CD4-positive, alpha-beta T cell treated with Interleukin-10 for 1 hour (primary cell): Measurements from ENCODE around the gene CCR9.

Source experiments
- DNase-seq: peaks from one replicate; pipeline ENCODE4 v3.0.0-alpha.2; 2020

Gene CCR9

GRCh38 chr3:45873036-45873435, 13.3 kb upstream of the CCR9 start:
- no peak for DNase-seq

- no peak for DNase-seq
Measured at GRCh38 chr3:45873638-45874037, 12.7 kb upstream of the CCR9 start.

DNA sequence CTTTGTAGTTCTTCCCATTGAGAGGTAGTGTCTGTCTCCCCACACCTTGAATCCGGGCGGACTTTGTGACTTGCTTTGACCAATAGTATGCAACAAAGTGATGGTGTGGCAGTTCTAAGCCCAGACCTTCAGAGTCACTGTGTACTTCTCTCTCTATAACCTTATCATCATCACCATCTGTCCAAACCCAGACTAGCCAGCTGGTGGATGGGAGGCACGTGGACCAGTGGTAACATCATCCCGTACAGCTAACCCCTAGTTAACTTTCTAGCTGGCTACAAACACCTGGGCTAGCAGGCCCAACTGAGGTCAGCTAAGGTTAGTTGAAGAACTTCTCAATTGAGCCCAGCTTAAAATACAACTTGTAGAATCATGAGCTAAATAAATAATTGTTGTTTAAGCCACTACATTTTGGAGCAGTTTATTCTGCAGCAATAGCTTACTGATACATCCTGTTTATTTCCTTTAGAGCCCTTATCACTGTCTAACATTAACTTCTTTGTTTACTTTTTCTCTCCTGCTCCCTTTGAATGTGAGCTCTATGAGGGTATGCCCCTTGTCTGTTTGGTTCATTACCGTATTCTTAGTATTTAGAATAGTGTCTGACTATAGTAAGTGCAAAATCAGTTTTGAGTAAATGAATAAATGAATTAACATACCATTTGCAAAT, 11.5 kb upstream of the CCR9 start:
- DNase-seq: no peak

DNA sequence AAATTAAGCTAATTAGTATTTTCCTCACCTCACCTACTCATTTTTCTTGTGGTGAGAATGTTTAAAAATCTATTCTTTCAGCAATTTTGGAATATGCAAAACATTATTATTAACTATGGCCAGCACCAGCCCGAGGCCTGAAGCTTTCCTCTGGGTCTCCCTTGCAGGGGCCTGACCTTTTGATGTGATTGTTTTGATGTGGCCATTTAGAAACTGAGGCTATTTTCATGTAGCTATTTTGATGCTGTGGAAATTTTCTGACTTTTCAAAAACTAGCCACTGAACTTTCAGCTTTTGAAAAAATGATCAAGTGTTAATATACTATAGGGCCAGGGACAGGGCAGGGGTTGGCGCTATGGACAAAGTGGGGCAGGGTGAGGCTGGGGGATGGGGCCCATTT, 8.2 kb upstream of the CCR9 start:
- DNase-seq: no peak

GRCh38 chr3:45880725-45881077, 5.6 kb upstream of the CCR9 start:
- no peak for DNase-seq

- DNase-seq: peak; percentile 46
Measured at GRCh38 chr3:45881078-45882022, 5.0 kb upstream of the CCR9 start.

DNA sequence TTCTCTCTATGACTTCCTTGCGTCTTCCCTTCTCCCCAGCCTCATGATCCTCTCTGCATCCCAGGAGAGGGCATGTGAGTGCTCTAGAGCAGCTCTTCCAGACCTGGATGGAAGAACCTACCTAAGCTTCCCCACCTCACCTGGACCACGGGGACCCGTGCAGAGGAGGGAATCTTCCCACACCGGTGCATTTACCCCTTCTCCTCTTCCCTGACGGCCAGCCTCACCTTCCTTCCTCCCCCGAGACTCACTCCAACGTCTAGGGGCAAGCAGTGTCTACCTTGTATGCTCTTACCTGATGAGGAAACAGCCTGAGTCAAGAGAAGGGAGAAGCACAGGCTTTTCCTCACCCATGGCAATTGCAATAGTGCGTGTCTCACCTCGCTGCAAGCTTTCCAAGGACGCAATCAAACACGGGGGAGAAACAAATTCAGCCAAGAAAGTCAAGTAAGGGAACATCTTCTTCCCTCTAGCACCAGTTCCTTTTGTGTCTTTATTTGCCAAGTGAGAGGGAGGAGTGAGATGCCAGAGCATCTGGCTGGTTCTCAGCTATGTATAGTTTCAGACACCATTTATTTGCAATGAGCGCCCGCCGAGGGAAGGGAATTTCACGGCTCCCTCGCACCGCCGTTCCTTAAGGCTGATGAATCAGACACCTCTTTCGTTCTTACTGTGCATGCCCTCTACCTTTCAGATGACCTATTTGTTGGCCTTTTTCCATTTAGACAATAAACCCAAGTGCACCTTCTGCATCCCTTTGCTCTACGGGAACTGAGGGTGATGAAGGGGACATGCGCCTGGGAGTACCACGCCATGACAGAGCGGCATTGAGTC, 1.8 kb upstream of the CCR9 start:
- DNase-seq: no peak

DNA sequence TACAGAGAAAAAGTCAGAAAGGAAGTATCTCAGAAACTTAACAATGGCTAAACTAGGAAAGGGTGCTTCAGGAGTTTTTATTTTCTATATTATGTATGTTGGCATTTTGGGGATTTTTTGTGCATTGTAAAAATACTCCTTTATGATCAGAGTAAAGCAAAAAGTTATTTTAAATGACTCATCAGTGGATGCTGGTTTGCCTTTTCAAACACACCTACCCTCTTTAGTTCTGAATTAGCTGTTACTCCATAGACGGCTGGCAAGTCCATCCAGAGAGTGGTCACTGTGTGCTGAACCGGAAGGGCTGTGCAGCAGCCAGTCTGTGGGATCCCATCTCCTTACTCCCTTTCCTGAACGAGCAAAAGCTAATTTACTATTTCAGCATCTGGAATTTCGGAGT, 942 bp downstream of the CCR9 start:
- no peak for DNase-seq

- no peak for DNase-seq
Measured at GRCh38 chr3:45887759-45888511, 1.6 kb downstream of the CCR9 start.

- DNase-seq: no peak
Measured at GRCh38 chr3:45889337-45889736, 3.0 kb downstream of the CCR9 start.

- DNase-seq: no peak
Measured at GRCh38 chr3:45890405-45890804, 4.1 kb downstream of the CCR9 start.

- no peak for DNase-seq
Measured at GRCh38 chr3:45892161-45892560, 5.8 kb downstream of the CCR9 start.

GRCh38 chr3:45894015-45894414, 7.7 kb downstream of the CCR9 start:
- no peak for DNase-seq

DNA sequence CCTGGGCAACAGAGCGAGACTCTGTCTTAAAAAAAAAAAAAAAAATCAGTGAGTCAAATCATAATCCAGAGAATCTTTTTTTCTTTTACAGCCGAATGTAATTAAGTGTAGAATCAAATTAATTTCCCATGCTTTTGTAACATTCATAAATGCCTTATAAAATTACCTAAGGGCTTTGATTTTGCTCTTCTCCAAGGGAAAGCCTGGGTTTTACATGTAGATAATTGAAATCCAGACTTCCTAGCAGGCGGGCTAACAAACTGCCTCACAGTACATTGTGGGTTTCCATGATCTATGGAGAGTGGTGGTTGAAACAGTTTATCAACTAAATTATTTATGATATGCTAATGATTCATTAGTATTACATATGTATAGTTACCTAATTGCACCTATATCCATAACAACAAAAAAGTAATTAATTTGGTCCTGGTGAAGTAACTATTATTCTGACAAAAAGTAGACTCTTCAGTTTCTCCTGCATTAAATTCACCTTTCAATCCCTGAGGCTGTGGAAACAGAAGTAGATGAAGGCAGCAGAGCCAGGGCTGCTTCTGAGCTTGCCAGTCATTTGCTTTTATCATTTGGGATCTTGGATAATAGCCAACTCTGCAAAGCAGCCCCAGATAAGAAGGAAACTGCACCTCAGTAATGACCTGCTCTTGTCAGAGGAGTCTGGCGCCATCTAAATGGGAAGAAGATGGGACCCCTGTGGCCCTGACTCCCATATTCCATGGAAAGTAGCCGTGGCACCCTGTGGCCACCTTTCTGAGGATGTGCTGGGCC, 9.5 kb downstream of the CCR9 start:
- no peak for DNase-seq

DNA sequence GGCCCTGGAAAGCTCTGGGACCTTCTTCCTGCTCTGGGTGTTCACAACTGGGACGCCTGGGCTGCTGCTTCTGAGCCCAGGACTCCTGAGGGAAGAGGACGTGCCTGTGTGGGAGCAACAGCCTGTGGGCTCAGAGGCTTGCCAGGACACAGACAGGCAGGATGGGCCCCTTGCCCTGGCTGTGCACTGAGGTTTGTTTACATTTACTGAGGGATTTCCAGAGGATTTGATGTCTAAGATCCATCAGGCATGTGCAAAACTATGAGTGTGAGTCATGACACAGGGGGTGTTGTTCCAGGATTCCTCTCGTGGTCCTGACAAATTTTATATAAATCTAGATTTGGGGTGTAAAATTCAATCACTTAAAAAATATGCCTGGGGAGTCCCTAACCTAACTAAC, 10.6 kb downstream of the CCR9 start:
- no peak for DNase-seq

- no peak for DNase-seq
Measured at GRCh38 chr3:45904931-45905330, 18.6 kb downstream of the CCR9 start.

GRCh38 chr3:45905755-45906154, 19.4 kb downstream of the CCR9 start:
- DNase-seq: no peak

- no peak for DNase-seq
Measured at GRCh38 chr3:45906681-45907407, 20.5 kb downstream of the CCR9 start.

DNA sequence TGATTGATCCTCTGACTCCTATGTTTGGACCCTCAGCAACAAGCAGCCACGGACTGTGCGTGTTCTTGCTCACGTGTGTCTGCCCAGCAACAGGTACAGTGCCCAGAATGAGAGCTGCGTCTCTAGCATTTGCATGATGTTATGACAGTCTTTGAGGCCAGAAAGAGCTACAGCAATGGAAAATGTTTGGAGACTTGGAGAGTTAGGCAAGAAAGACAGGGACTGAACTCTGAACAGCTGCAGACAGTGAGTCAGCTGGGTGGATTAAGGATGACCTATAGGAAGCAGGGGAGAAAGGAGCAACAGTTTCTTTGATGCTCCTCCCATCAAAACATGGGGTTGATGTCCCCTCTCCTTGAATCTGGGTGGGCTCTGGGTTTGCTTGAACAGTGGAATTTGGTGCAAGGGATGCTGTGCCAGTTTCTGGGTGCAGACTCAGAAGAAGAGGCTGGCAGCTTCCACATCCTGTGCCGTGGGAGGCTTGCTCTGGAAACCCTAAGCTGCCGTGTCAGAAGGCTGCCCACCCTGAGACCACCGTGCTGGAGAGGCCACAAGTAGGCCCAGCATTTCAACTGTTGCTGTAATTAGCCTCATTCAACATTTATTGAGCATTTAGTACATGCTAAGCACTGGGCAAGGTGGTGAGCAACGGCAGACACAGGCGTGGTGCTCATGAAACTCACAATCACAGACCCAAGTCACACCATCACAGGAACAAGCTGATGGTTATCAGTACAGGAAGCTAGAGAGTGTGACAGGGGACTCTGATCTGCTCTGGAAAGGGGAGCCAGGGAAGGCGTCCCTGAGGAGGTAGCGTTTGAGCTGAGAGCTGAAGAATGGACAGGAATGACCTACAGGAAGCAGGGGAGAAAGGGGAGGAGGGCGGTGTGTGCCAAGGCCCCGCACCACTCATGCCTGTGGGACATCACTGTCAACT, 21.7 kb downstream of the CCR9 start:
- peak; percentile 43 for DNase-seq

DNA sequence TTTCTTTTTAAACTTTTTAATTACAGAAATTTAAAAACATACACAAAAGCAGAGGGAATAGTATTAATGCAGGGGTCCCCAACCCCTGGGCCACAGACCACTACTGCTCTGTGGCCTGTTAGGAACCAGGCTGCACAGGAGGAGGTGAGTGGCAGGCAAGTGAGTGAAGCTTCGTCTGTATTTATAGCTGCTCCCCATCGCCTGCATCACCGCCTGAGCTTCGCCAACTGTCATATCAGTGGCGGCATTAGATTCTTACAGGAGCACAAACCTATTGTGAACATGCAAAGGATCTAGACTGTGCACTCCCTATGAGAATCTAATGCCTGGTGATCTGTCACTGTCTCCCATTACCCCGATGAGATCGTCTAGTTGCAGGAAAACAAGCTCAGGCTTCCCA, 22.4 kb downstream of the CCR9 start:
- DNase-seq: no peak
